Retinal pigment epithelial cell (primary cell): ENCODE results near the gene OR51S1.
"Not testable (repeated sequence)": the region's sequence is repeated elsewhere in the genome, so short reads cannot be mapped to it uniquely, and the experiment has no call there.

Experiments used
- DNase-seq: peaks from one replicate; pipeline ENCODE4 v3.0.0-alpha.2; 2010; ENCODE audit warnings: low read depth
- H3K4me3 ChIP-seq: 2 replicates; pipeline ENCODE4 v1.5.1; 2011; ENCODE audit warnings: mild to moderate bottlenecking, low read length, control low read depth, moderate library complexity
- CTCF ChIP-seq: conservative IDR thresholded peaks from 2 replicates; pipeline ENCODE4 v1.5.1; 2011; ENCODE audit warnings: low read depth, low read length, control low read depth, inconsistent platforms

OR51S1 gene

GRCh38 chr11:4808476-4808875 is 40.5 kb downstream of the OR51S1 start:
- no peak for DNase-seq
- no peak overlapping the region for H3K4me3 ChIP-seq
- TF ChIP-seq CTCF = no peak

- H3K4me3 ChIP-seq = no peak within 1 kb of the TSS
- TF ChIP-seq CTCF = no peak
These were observed 44.7 kb downstream of the OR51S1 start, which contains the start of gene OR52R1 for GRCh38 chr11:4804280-4804679. TSS of gene OR52R1 (minus strand) at chr11:4804380. CDS start at chr11:4804380, 0 bp downstream.

GRCh38 chr11:4801316-4801715 is 47.7 kb downstream of the OR51S1 start:
- H3K4me3 ChIP-seq, DNase-seq: not testable (repeated sequence)

More at GRCh38 chr11:4804280-4804679, 44.7 kb downstream of the OR51S1 start, which contains the start of gene OR52R1:
- DNase-seq = no peak

GRCh38 chr11:4798427-4799183 is 50.4 kb downstream of the OR51S1 start:
- no peak overlapping the region for H3K4me3 ChIP-seq
- TF ChIP-seq CTCF = no peak
- no peak for DNase-seq
